Measurements from ENCODE around the gene TRMT61A.

The TRMT61A gene

DNA sequence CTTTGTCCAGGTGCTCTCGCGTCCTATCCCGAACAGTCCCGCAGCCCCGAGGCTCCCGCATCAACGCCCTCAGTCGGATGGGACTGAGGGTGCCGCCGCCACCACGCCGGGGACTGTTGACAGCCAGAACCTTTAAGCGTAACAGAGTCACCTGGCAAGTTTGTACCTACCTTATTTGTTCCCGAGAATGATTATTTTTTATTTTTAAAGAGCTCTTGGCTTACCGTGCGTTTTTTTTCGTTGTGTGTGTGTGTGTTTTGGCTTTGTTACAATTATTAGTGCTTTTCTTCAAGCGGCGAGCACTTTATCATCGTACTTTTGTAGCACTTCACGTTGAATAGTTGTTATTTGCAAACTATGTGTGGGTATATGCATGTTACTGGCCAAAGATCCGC, 34.2 kb downstream of the TRMT61A start:
- no peak for DNase-seq (ENCODE audit: low read depth in 2 of 2)

DNA sequence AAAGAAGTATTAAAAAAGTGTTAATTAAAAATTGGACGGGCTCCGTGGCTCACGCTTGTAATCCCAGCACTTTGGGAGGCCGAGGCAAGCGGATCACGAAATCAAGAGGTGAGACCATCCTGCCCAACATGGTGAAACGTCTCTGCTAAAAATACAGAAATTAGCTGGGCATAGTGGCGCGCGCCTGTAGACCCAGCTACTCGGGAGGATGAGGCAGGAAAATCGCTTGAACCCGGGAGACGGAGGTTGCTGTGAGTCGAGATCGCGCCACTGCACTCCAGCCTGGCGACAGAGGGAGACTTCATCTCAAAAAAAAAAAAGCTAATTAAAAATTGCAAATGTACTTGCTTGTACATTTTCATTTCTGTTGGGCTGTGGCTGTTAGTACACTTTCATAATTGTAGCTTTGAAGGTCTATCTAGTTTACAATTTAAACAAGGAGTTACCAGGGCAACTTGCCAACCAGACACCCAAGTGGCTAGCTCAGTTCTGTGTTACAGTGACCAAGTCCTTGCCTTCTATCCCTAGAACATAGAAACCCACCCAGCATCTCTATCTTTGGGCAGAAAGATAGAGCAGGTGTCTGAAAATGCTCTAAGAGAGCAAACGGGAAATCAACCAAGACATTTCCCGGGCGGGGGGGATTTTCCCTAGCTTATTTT, 35.0 kb downstream of the TRMT61A start:
- no peak for DNase-seq (ENCODE audit: low read depth in 2 of 2)

DNA sequence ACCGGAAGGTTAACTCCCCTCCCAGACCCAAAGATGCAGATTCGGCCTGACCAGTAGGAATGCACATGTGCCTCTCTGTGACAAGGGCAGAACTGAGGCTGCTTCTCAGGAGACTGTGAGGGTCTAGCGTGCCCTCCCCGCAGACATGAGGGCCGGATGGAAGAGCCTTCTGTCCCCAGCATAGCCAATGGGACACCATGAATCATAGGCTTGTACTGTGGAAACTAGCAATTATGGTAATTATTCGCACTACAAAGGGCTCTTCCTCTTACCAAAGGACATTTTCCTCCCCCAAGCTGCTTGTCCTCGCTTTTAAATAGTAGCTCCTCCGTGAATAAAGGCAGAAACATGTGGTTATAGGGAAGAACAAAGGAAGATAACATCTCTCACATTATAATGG, 40.0 kb downstream of the TRMT61A start:
- DNase-seq (ENCODE audit: low read depth in 2 of 2) = no peak

DNA sequence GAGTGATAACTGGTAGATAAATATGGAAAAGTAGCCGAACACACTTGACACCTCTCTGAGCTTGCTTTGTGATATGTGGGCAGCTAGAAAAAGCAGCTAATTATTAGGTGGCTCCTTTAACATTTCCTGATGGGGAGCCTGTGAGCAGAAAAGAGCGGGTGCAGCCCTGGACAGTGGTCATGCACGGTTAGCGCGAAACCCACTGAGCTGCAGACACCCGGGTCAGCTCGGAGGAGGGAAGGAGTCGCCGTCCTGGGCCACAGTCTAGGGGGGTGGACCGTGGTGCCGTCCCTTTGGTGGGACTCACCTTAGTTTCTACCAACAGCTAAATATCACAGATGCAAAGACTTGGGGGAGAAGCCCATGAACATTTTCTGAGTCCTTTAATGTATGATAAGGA, 40.4 kb downstream of the TRMT61A start:
- DNase-seq (ENCODE audit: low read depth in 2 of 2) = no peak

DNA sequence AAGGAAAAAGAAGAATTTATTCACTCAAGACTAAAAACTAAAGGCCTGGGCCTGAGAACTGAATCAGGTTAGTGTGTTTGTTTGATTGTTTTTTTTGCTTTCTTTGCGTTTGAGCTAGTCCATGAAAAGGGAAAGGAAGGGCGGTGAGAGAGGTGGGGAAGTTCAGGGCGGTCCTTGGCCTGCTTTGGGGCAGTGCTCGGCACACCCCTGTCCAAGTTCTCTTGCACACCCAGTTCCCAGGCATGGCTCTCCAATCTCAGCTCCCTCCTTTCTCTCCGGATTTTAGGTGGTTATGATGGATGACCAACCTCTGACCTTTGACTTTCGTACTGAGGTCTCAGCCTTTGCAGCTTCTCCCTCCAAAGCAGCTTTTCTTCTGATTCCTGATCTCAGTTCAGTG, 45.1 kb downstream of the TRMT61A start:
- DNase-seq (ENCODE audit: low read depth in 2 of 2) = no peak

DNA sequence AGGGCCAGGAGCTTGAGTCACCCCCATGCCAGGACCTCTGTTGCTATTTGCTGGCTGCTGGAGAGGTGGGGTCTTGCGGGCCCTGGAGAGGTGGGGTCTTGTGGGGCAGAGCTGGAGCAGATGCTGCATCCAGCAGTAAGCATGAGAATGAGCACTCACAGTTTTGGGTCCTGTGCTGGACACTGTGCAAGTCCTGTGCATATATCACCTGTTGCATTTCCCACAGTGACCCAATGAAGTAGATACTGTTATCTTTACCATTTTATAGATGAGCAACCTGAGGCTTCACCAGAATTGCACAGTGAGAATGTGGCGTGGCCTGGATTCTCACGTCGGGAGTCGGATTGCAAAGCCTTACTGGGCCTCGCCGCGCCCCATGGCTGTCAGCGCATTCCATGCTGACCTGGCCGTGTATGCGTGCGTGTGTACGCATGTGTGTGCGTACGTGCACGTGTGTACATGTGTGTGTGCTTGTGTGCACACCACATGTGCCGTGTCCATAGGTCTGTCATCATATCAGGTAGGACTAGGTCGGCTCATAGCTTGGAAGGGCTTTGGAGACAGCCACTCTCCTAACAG, 45.8 kb downstream of the TRMT61A start:
- no peak for DNase-seq (ENCODE audit: low read depth in 2 of 2)

DNA sequence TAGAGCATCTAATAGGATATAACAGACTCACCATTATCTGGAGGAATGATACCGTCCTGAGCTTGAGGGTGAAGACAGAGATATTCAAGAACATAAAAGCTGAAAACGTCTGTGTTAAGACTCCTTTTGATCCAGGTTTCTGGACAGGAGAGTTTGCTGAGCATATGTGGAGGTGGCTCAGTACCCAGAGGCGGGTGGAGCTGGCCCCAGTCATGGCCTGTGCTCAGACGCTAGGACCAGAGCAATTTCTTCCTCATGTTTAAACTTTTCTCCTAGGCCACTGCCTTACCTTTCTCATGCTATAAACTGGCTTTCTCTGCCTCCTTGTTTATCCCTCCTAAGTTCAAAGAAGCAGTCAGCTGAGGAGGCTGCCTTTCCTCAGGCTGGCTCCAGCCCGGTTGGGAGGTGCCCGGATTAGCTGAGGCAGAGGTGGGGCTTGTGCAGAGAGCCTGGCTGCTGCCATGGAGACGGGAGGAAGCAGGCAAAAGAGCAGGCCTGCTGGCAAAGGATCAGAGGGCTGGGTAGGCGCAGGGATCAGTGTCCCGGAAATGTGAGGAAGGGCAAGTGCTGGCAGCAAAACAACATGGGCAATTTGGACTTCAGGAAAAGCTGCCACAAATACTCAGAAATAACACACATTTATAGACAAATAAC, 47.5 kb downstream of the TRMT61A start:
- no peak for DNase-seq (ENCODE audit: low read depth in 2 of 2)

DNA sequence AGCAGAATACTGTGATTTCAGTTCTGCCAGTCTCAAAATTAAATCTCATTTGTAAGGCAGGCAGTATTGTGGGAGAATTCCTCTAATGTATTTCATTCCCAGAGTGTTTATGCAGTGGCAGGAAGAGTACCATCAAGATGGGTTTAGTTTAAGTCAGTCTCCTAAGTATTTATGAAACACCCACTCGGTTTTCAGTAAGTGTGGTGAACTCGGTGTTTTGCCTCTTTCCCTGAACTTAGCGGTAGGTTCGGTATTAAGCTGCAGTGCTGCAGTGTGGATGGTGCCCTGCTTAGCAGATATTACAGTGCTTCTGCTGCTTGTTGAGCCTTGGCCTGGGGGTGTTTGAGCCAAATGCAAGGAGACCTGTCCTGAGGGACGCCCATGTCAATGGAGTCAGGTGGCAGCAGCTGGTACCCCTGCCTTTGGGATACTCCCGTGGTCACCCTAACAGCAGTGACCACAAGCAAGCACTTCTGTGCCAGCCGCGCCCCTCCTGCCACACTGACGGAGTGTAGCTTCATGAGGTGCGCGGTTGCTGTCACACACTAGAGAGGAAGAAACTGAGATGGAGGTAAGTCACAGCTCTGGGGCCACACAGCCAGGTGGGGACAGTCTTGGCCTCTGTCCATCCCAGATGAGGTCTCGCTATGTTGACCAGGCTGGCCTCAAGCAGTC, 49.5 kb downstream of the TRMT61A start:
- no peak for DNase-seq (ENCODE audit: low read depth in 2 of 2)

DNA sequence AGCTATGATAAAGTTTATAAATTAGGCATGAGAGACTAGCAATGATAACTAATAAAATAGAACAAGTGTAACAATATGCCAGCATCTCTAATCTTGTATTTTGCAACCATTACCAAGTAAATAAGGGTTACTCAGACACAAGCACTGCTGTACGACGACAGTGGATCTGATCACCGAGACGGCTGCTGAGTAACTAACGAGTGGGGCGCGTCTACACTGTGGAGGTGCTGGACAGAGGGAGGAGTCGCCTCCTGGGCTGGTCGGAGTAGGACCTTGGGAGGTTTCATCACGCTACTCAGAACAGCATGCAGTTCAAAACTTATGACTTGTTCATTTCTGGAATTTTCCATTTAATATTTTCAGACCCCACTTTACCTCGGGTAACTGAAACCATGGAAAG, 52.2 kb downstream of the TRMT61A start:
- no peak for DNase-seq (ENCODE audit: low read depth in 2 of 2)

DNA sequence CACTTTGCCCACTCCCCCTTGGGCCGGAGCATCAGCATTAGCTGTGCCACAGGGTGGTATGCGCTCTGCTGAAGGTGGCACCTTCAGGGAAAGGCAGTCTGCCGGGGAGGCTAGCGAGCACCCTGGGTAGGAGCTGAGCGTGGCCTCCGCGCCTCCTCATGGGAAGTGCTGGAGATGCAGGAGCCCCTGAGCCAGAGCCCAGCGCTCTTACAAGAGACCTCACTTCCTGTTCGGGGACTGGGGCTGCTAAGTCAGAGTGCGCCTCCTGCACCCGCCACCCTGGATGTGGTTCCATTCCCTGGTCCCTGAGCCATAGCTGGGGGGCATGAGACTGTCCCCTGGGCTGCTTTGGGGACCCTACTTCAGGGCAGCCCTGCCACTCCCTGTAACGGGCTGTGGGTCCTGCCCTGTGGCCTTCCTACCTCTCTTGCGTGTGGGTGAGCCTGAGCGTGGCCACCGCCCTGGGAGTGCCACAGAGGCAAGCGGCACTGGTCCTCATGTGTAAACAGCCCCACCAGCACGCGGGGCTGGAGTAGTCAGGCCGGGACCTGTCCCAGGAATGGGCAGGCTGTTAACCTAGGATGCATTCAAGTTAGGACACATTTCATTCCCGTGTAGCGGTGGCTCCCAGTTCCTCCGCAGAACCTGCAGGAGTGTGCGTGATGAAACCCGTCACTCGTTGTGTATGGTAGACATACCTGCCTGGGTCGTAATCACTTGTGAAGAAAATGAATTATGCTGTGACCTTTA, 53.1 kb downstream of the TRMT61A start:
- no peak for DNase-seq (ENCODE audit: low read depth in 2 of 2)

DNA sequence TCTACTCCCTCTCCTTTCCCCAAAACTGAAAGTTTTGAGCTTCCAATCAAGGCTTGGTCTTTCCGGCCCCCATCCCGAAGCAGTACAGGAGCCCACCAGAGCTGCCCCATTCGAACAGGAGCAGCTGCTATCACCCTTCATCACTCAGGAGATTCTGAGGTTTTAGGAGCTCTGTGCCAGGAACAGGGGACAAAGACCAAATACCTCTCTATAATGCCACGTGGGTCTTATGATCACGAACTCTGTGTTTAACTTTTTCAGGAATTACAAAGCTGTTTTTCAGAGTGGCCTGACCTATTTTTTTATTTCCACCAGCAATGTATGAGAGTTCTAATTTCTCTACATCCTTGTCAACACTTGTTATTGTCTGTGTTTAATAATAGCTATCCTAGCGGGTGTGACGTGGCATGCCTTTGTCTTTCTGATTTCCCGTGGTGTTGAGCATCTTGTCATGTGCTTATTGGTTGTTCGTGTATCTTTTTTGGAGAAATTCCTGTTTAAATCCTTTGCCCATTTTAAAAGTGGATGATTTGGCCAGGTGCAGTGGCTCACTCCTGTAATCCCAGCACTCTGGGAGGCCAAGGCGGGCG, 55.4 kb downstream of the TRMT61A start:
- DNase-seq (ENCODE audit: low read depth in 2 of 2) = no peak

All from activated CD8-positive, alpha-beta memory T cell treated with anti-CD3 and anti-CD28 coated beads for 4 hours (primary cell).